Measurements from ENCODE around the gene DAB2IP.

The DAB2IP gene

GRCh38 chr9:121694600-121694999 is 43.2 kb downstream of the DAB2IP start:
- H3K9ac ChIP-seq (ENCODE audit: low read length): no peak overlapping the region
- no peak overlapping the region for H2AFZ ChIP-seq (ENCODE audit: low read depth, low read length)
- H3K4me2 ChIP-seq (ENCODE audit: low read length): no peak overlapping the region
- no peaks in the 10 kb centered on the region for H3K9me3 ChIP-seq (ENCODE audit: insufficient read depth, low read length)
- H3K4me3 ChIP-seq (ENCODE audit: low read length): no peak overlapping the region
- H4K20me1 ChIP-seq (ENCODE audit: insufficient read depth, low read length): no peaks in the 10 kb centered on the region
- H3K27me3 ChIP-seq (ENCODE audit: low read depth, low read length): peaks cover 11% of the 10 kb centered on the region
- no peaks in the 10 kb centered on the region for H3K79me2 ChIP-seq (ENCODE audit: low read length)
- no peaks in the 10 kb centered on the region for H3K36me3 ChIP-seq (replicated peaks; ENCODE audit: low read depth, low read length)
- no peak overlapping the region for H3K27ac ChIP-seq (ENCODE audit: low read length)
- H3K4me1 ChIP-seq (ENCODE audit: low read length): peaks cover 3% of the 10 kb centered on the region; the same call in 1 of the 2 replicates
- TF ChIP-seq EZH2phosphoT487 (IDR thresholded peaks at IDR 0.05; ENCODE audit: low read depth): no peak
- no peak for TF ChIP-seq CTCF (IDR thresholded peaks at IDR 0.05; ENCODE audit: low read depth, low read length)

GRCh38 chr9:121696930-121697329 is 45.5 kb downstream of the DAB2IP start:
- Histone ChIP-seq H3K4me3 (ENCODE audit: low read length) (no peak overlapping the region), H3K27me3 (ENCODE audit: low read depth, low read length) (peaks cover 21% of the 10 kb centered on the region), H3K36me3 (replicated peaks; ENCODE audit: low read depth, low read length) (no peaks in the 10 kb centered on the region), H3K9me3 (ENCODE audit: insufficient read depth, low read length) (no peaks in the 10 kb centered on the region), H2AFZ (ENCODE audit: low read depth, low read length) (no peak overlapping the region), H3K27ac (ENCODE audit: low read length) (no peak overlapping the region), H4K20me1 (ENCODE audit: insufficient read depth, low read length) (no peaks in the 10 kb centered on the region), H3K9ac (ENCODE audit: low read length) (no peak overlapping the region), H3K79me2 (ENCODE audit: low read length) (no peaks in the 10 kb centered on the region), H3K4me2 (ENCODE audit: low read length) (no peak overlapping the region), H3K4me1 (ENCODE audit: low read length) (peaks cover 13% of the 10 kb centered on the region; the same call in 1 of the 2 replicates)
- no peak for TF ChIP-seq CTCF (IDR thresholded peaks at IDR 0.05; ENCODE audit: low read depth, low read length)
- no peak for TF ChIP-seq EZH2phosphoT487 (IDR thresholded peaks at IDR 0.05; ENCODE audit: low read depth)

- Histone ChIP-seq H3K79me2 (ENCODE audit: low read length) (no peaks in the 10 kb centered on the region), H3K9ac (ENCODE audit: low read length) (peak overlapping the region; percentile 35; the same call in 1 of the 2 replicates), H3K9me3 (ENCODE audit: insufficient read depth, low read length) (no peaks in the 10 kb centered on the region), H3K4me3 (ENCODE audit: low read length) (peak overlapping the region; percentile 76), H3K27me3 (ENCODE audit: low read depth, low read length) (peaks cover 39% of the 10 kb centered on the region), H3K27ac (ENCODE audit: low read length) (no peak overlapping the region), H3K36me3 (replicated peaks; ENCODE audit: low read depth, low read length) (no peaks in the 10 kb centered on the region), H2AFZ (ENCODE audit: low read depth, low read length) (no peak overlapping the region), H4K20me1 (ENCODE audit: insufficient read depth, low read length) (no peaks in the 10 kb centered on the region), H3K4me2 (ENCODE audit: low read length) (peak overlapping the region; percentile 87), H3K4me1 (ENCODE audit: low read length) (peaks cover 10% of the 10 kb centered on the region; the same call in 1 of the 2 replicates)
- no peak for TF ChIP-seq CTCF (IDR thresholded peaks at IDR 0.05; ENCODE audit: low read depth, low read length)
- TF ChIP-seq EZH2phosphoT487 (IDR thresholded peaks at IDR 0.05; ENCODE audit: low read depth): no peak
Observed at GRCh38 chr9:121698627-121699570, 47.5 kb downstream of the DAB2IP start.

- peak overlapping the region; percentile 46; the same call in 1 of the 2 replicates for H2AFZ ChIP-seq (ENCODE audit: low read depth, low read length)
- peaks cover 10% of the 10 kb centered on the region; the same call in 1 of the 2 replicates for H3K4me1 ChIP-seq (ENCODE audit: low read length)
- H3K9ac ChIP-seq (ENCODE audit: low read length): peak overlapping the region; percentile 35; the same call in 1 of the 2 replicates
- H3K4me2 ChIP-seq (ENCODE audit: low read length): peak overlapping the region; percentile 87
- H3K79me2 ChIP-seq (ENCODE audit: low read length): no peaks in the 10 kb centered on the region
- no peaks in the 10 kb centered on the region for H4K20me1 ChIP-seq (ENCODE audit: insufficient read depth, low read length)
- peak overlapping the region; percentile 76 for H3K4me3 ChIP-seq (ENCODE audit: low read length)
- H3K36me3 ChIP-seq (replicated peaks; ENCODE audit: low read depth, low read length): no peaks in the 10 kb centered on the region
- H3K9me3 ChIP-seq (ENCODE audit: insufficient read depth, low read length): no peaks in the 10 kb centered on the region
- TF ChIP-seq EZH2phosphoT487 (IDR thresholded peaks at IDR 0.05; ENCODE audit: low read depth): no peak
- no peak for TF ChIP-seq CTCF (IDR thresholded peaks at IDR 0.05; ENCODE audit: low read depth, low read length)
- H3K27ac ChIP-seq (ENCODE audit: low read length): no peak overlapping the region
- H3K27me3 ChIP-seq (ENCODE audit: low read depth, low read length): peaks cover 45% of the 10 kb centered on the region
Observed at GRCh38 chr9:121699571-121700164, 48.2 kb downstream of the DAB2IP start.

All from OCI-LY3 (cell line).